ENCODE results near the gene KRTAP10-7. TPM values are rescaled to one million over a fixed set of nuclear protein-coding genes. Genes with fewer than 3 reads are reported as not detected.

The KRTAP10-7 gene
- total and polyA plus RNA-seq, 9 of the 15 experiments (the other 6 are each of a cell fraction or from before 2014, with no cell fraction given), result not detected

GRCh38 chr21:44599264-44600029, 950 bp upstream of the KRTAP10-7 start:
- Histone ChIP-seq H3K9me3 (replicated peaks; ENCODE audit: control insufficient read depth, insufficient read depth, low read depth, low read length) (no peaks in the 10 kb centered on the region), H4K20me1 (replicated peaks; ENCODE audit: control insufficient read depth, insufficient read depth, low read length) (no peaks in the 10 kb centered on the region), H3K36me3 (ENCODE audit: control insufficient read depth, insufficient read depth, low read length) (no peaks in the 10 kb centered on the region), H3K27ac (ENCODE audit: extremely low read depth, low read depth, low read length) (no peak overlapping the region), H3K79me2 (ENCODE audit: control insufficient read depth, insufficient read depth, low read length) (no peaks in the 10 kb centered on the region), H3K4me1 (replicated peaks in 1 of 2; ENCODE audit: control insufficient read depth in 2 of 2, insufficient read depth in 2 of 2, low read length in 2 of 2) (peaks cover 6 to 16% of the 10 kb centered on the region in 2 experiments; a peak in 4 of 5 replicates), H2AFZ (ENCODE audit: low read depth, low read length) (no peak overlapping the region), H3K27me3 (ENCODE audit: control insufficient read depth in 2 of 2, insufficient read depth in 2 of 2, low read length in 2 of 2) (peaks cover 9 to 48% of the 10 kb centered on the region in 2 experiments), H3K4me3 (no peak overlapping the region), H3K9me1 (ENCODE audit: control insufficient read depth, insufficient read depth, low read length) (no peaks in the 10 kb centered on the region), H3K4me2 (ENCODE audit: insufficient read depth, low read length) (no peak overlapping the region), H3K9ac (ENCODE audit: insufficient read depth in 1 of 2, low read depth in 2 of 2, low read length in 2 of 2) (no peak overlapping the region)
- CTCF ChIA-PET (ENCODE audit: low intra/inter-chr PET ratio), result no interaction called here
- in situ Hi-C loops (cut with MboI) (no loop called here), intact Hi-C loops (cut with micrococcal nuclease) (no loop called here)
- WGBS (ENCODE audit: insufficient coverage, low coverage, missing lambda C conversion rate), result 17% methylated on average over 8 of the region's 8 CpGs
- no peak for FAIRE-seq
- no peak for TF ChIP-seq MEF2D (tag; conservative IDR thresholded peaks at IDR 0.05; ENCODE audit: low read depth)
- no peak for TF ChIP-seq GATA2 (CRISPR knock-in tag; IDR thresholded peaks at IDR 0.05)
- TF ChIP-seq BACH1 (tag; IDR thresholded peaks at IDR 0.05), result no peak
- TF ChIP-seq NFRKB (IDR thresholded peaks at IDR 0.05; ENCODE audit: low read depth), result no peak
- no peak for TF ChIP-seq PCBP1 (IDR thresholded peaks at IDR 0.05; ENCODE audit: low read depth, low read length, poor library complexity, severe bottlenecking)
- TF ChIP-seq TAF15 (IDR thresholded peaks at IDR 0.05; ENCODE audit: low read depth, low read length), result no peak
- TF ChIP-seq FOXK2 (conservative IDR thresholded peaks at IDR 0.05 in 1 of 2, IDR thresholded peaks at IDR 0.05 in 1 of 2; ENCODE audit: low read depth in 2 of 2), result no peak
- no peak for TF ChIP-seq IRF9 (tag; IDR thresholded peaks at IDR 0.05)
- TF ChIP-seq GTF2A2 (tag; IDR thresholded peaks at IDR 0.05), result no peak
- TF ChIP-seq ZNF212 (CRISPR knock-in tag; IDR thresholded peaks at IDR 0.05), result no peak
- no peak for TF ChIP-seq RERE (CRISPR knock-in tag; IDR thresholded peaks at IDR 0.05; ENCODE audit: borderline replicate concordance)
- no peak for TF ChIP-seq PHF8 (IDR thresholded peaks at IDR 0.05; ENCODE audit: borderline replicate concordance, low read length)
- ATAC-seq, result no peak
- DNase-seq (ENCODE audit: extremely low read depth in 1 of 4, low spot score in 3 of 4), result no peak
- POLR2A ChIA-PET, result no interaction called here
- no TSS peak for BruUV-seq (replicated peaks)
